HG03575 (cell line): ENCODE results near the gene ASTN1.

Experiments
- ATAC-seq: cut with Tn5 transposase; IDR thresholded peaks from one replicate; pipeline ENCODE4 v1.9.1; 2021; ENCODE audit not compliant: unreplicated experiment, insufficient number of reproducible peaks, low FRiP score; ENCODE audit errors: extremely low read depth

The ASTN1 gene

DNA sequence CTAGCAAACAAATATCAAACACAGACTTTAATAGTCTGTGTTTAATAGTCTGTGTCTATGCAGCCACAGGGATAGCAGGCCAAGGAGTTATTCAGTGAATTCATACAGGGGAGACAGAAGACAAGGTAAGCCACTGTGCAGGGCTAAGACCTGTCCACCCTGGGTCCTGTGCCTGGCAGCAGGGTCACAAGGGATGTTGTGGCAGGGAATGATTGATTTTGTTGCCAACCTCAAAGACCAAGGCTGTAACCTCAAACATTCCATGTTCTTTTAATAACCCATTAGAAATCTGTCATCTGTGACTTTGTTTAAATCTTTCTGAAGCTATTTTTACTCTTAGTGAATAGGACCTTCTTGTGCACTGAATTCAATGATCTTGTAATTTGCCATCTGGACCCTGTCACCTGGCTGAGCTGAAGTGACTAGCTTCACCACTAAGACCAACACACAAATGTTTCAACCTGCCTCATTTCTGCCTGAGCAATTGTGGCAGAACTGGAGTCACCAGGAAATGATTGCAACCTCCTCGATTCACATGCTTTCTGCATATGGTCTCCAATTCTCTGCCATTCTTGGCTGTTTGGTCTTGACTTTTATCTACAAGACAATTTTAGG lies 154.2 kb downstream of the ASTN1 start:
- no peak for ATAC-seq

DNA sequence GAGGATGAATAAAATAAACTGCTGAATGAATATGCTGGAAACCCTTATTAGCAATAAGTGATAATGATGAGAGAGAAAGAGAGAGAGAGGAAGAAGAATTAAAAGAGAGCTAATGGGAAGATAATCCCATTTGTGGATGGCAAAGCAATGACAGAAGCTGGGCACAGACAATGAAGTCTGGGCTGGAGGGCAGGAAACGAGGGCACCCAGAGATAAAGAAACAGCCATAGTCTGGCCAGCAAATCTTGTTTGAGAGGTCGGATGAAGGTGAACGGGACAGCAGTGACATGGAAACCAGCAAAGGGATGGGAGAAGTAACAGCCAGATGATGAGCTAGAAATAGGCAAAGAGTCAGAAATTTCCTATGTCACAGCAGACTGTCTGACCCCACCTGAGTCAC lies 155.9 kb downstream of the ASTN1 start:
- ATAC-seq = no peak

- no peak for ATAC-seq
Observed at GRCh38 chr1:177007437-177008161, 156.9 kb downstream of the ASTN1 start.

- no peak for ATAC-seq
Observed at GRCh38 chr1:177002891-177003290, 161.6 kb downstream of the ASTN1 start.

DNA sequence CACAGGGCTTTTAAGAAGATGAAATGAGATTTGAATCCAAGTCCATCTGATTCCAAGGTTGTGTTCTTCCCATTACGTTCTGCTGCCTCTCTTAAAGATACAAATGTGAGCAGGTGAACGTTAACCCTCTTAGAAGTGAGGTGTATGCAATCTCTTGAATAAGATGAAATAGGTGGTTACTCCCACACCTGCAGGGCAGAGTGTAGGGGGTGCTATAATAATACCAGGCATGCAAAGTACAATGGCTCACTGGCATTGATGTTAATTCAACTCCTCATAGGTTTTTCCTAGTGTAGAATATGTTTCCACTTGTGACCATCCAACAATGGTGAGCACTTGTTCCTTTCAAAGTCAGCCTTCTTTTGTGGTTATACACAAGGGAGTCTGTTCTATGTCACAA lies 163.0 kb downstream of the ASTN1 start:
- ATAC-seq = no peak

DNA sequence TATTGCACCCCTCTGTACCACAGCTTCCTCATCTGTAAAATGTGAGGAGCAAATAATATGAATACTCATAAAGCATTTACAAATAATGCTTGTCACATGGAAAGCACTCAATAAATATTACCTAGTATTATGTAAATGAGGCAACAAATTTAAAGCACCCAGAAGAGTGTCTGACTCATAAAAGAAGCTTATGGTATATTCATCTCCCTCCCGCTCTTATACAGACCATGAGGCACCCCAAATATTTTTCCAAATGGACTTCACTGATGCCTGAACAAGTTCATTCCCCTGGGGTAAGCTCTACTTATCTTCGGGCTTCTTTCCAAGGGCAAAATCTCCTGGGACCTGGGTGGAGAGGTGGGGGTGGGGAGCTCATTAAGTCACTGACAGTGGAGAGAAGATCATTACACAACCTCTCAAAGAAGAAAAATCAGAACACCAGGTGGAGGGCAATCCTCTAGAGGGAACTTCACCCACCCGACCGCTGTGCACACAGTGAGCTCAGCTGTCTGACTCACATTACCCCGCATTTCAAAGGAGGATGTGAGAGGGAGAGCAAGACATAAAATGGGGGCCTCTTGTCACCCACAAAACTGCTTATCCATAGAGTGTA lies 166.2 kb downstream of the ASTN1 start:
- no peak for ATAC-seq

GRCh38 chr1:176996456-176997090 lies 167.9 kb downstream of the ASTN1 start:
- no peak for ATAC-seq

- ATAC-seq = no peak
Observed at GRCh38 chr1:176994931-176995596, 169.4 kb downstream of the ASTN1 start.

DNA sequence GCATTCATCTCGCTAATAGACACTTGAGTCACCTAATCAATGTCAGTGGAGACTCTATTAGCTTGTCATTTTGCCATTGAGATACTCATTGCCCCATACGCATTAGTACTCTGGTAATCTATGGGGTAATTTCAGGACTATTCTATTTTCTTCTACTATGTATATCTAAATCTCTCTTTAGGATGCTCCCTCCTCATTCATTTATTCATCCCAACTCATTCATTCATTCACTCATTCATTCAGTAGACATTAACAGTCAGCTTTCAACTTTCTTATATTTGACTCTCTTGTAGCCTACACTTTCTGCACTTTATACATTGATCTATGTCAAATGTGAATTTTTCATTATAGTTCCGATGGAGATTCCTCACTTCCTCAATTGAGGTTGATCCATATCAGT lies 170.9 kb downstream of the ASTN1 start:
- no peak for ATAC-seq

DNA sequence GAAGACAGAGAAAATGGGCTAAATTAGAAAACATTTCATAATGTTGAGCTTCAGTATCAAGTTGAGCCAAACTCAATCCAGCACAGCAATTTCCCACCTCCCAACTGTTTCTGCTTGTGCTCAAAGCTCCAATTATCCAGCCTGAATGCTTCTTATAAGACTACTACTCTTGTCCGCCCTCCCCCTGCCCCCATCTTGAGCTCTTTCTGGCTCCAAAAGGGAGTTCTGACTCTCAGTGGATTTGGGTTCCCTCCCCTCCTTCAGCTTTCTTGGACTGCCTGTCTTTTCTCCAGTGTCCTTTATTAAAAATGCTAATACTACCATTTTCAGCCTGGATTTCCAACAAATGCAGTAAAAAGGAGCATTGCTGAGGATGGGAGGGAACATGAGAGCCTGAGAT lies 174.8 kb downstream of the ASTN1 start:
- no peak for ATAC-seq

DNA sequence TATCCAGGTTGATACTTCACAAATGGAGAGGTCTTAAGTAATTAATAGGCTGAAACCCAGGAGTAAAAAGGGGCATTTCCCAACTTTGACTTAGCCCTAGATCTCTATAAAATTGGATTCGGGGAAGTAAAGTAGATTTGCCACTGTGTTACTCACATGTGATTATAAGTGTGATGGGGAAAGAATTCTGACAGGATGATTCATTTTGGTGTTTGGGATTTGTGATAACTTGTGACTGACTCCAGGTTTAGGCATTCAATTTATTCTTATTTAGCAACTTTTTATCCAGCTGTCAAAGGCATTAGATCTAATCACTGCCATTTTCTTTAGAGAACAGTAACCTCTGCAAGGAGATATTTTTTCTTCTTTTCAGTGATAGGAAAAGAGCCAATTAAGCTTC lies 175.5 kb downstream of the ASTN1 start:
- no peak for ATAC-seq

DNA sequence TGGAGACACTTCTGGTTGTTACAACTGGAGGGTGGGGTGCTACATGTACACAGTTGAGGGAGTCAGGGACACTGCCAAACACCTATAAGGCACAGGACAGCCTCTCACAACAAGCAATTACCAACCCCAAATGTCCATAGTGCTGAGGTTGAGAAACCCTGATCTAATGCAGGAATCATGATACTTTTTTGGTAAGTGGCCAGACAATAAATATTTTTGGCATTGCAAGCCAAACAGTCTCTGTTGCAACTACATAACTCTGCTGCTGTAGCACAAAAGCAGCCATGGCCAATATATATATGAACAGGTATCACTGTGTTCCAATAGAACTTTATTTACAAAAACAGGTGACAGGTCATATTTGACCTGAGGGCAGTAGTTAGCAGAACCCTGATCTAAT lies 177.5 kb downstream of the ASTN1 start:
- ATAC-seq = no peak

GRCh38 chr1:176983731-176984130 lies 180.8 kb downstream of the ASTN1 start:
- ATAC-seq = no peak

DNA sequence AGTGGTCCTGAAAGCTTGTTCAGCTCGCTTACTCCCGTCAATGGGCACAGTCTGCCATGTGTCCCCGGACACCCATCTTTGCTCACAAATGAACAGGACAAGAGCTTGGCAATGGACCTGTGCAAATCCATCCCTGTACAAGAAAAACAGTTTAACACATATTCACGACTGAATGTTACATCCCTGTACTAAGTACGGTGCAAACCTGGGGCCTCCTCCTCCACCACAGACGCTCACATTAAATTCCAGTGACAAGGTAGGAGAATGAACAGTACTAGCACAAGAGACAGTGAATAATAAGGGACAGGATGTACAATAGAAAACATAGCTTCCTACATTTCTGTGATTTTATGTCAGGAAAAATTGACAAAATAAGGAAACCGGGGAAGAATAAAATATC lies 187.7 kb downstream of the ASTN1 start:
- ATAC-seq = no peak

- ATAC-seq = no peak
Observed at GRCh38 chr1:176976225-176976624, 188.3 kb downstream of the ASTN1 start.

- ATAC-seq = no peak
Observed at GRCh38 chr1:176964687-176965086, 199.8 kb downstream of the ASTN1 start.

DNA sequence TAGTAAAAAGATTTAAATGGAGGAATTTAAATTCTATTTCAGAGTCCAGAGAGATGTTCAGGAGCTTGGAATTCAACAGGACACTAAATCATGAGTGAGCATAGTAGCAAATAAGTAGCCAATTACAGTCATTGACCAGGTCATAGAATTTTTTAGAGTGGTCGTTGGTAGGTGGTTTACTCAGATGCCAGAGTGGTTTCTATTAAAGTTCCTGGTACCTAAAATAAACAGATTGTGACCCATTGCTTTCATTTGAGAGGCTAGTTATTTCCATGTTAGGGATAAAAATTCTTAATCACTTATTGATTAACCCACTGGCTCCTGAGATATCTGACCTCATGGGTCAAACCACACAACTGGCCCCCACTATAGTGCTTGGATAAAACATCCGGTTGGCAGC lies 201.3 kb downstream of the ASTN1 start:
- ATAC-seq = no peak

- ATAC-seq = no peak
Observed at GRCh38 chr1:176961678-176962077, 202.8 kb downstream of the ASTN1 start.

DNA sequence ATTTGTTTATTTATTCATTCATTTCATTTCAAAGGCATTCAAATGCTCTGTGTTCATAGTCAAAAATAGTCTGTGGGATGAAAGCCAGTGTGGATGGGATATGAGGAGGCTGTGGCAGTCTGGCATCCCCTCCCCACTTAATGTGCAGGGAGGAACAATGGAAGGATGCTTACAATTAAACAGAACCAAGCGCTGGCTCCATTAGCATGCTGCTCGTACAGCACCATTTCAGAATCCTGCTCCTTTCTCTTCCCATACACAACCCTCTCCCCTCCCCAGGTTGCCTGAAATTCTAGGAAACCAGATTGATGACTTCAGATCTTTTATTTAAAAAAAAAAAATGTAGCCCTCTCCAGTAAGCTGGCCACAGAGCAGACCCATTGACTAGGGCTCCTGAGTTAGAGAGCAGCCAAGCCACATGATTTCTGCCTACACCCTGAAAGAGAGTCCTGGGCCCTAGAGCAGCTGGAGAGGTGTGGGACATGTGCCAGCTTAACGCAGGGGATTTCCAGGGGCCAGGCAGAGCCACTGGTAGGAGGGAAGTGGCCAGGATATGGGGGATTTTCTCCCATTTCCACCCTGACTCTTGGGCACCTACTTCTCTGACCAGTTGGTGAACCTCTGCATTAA lies 205.2 kb downstream of the ASTN1 start:
- no peak for ATAC-seq
